NCI-H2171 treated with DMSO at 0.1 percent for 48 hours (cell line): Measurements from ENCODE around the gene NOS1AP.

Source experiments
- DNase-seq: peaks from one replicate; lab custom pipeline; 2025; lab: John Stamatoyannopoulos, UW

Gene NOS1AP

DNA sequence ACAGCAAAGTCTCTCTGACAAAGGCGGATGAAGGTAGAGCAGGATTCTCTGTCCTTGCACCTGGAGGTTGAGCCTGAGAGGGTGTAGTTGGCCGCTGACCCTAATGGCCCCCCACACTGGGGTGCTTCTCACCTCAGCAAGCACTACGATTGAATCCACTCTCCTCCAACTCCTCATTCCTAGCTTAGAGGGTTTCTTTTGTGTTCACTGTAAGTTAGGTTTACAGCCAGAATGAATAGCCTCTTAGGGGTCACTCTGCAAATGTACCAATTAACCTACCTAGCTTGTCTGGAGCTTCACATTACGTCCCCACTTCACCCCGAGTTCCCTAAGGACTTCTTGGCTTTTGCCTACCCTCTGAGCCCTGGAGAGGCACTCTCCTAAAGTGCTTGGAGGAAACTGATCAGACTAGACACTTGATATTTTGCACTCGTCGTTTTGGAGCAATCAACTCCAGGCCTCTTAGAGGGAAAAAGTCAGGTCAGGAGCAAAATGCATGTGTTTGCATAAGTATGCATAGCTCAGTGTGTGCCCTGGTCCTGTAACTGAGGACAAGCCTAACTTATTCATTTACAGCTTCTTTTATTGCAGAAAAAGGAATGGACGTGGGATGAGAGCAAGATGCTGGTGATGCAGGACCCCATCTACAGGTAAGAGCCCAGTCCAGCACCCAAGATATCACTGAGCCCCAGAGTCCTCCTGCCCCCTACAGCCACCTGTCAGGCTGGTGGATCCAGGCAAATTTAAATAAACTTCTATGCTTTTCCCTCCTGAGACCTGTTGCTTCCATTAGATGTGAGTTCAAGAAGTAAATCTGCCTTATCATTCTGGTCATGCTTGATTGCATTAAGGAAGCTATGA lies 230.8 kb downstream of the NOS1AP start:
- DNase-seq, result no peak

- no peak for DNase-seq
Observed at GRCh38 chr1:162301696-162302095, 232.2 kb downstream of the NOS1AP start.

DNA sequence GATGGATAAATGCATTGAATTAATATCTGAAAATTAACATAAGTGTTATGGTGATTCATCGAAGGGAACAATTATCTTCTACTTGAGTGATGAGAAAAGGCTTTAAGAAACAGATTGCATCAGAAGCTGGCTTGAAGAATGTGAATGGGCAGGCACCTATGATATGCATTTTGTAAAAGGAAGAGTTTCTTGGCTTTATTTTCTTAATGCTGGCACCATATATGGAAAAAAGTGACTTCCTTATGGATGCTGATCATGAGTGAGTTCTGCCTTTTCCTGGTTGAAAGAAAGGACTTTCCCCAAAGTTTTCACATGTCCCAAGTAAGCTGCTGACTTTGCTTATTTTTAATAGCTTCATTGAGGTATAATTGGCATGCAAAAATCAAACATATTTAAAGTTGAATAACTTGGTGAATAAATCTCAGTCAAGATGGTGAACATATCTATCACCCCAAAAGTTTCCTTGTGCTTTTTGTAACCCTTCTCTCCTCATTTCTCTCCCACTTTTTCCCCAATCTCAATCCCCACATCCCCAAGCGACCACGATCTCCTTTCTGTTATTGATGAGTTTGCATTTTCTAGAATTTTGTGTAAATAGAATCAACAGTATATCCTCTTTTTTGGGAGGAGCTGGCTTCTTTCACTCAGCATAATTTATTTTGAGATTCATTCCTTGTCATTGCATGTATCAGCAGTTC lies 233.0 kb downstream of the NOS1AP start:
- no peak for DNase-seq

- no peak for DNase-seq
Observed at GRCh38 chr1:162303004-162303344, 233.5 kb downstream of the NOS1AP start.

GRCh38 chr1:162304736-162305135 lies 235.2 kb downstream of the NOS1AP start:
- no peak for DNase-seq

GRCh38 chr1:162305969-162306368 lies 236.5 kb downstream of the NOS1AP start:
- no peak for DNase-seq

- no peak for DNase-seq
Observed at GRCh38 chr1:162310337-162310736, 240.8 kb downstream of the NOS1AP start.

- no peak for DNase-seq
Observed at GRCh38 chr1:162314206-162314605, 244.7 kb downstream of the NOS1AP start.

DNA sequence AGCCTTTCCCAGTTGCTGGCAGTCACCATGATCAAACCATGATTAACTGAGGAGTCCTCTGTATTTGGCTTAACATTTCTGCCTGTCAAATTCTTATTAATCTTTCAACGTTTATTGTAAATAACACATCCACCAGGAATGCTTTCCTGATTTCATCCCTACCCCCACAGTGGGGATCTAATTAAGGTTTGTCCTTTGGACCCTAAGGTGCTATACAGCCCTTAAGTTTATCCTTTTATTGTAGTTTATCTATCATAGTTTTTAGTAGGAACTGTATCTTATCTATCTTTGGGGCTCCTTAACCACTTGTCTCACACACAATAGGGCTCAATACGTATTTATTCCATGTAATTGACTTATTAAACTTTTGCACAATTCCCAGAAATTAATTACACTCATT lies 246.2 kb downstream of the NOS1AP start:
- no peak for DNase-seq

- DNase-seq, result no peak
Observed at GRCh38 chr1:162316187-162316586, 246.7 kb downstream of the NOS1AP start.

DNA sequence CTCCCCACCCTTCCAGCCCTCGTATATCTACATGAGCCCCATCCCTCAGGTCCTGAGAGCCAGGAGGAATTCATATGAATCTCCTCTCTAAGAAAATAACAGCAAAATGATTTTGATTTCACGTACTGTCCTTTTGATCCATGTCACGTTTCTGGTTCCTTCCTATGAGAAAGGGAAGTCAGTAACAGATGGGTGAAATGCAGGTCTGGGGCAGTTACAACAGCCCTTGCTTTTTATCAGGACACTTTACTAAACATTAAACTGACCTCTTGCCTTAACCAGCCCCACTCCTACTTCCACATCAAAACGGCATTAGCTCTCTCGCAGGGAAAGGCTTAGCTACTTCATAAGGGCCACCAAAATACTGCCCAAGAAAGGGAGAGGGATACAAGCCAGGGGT lies 248.1 kb downstream of the NOS1AP start:
- DNase-seq, result no peak

- peak; percentile 64 for DNase-seq
Observed at GRCh38 chr1:162319493-162320175, 250.1 kb downstream of the NOS1AP start.

DNA sequence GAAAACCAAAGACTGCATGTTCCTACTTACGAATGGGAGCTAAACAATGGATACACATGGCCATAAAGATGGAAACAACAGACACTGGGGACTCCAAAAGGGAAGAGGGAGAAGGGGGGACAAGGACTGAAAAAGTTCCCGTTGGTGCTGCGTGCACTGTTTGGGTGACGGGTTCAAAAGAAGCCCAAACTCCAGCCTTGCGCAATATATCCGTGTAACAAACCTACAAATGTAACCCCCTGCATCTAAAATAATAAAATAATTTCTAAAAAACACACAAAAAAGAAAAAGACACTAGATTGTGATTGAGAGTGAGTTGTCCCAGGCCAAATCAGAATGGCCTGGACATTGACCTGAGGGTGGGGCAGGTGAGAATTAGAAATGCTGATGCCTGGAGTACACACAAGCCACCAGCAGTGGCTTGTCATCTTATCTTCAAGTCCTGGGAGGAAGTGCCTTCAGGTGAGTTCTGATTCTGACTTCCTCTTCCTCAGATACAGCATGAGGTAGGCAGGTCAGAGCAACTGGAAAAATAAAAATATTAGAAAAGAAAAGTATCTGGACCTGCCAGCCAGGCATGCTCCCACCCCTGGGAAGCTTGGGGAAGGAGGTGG lies 252.4 kb downstream of the NOS1AP start:
- DNase-seq, result no peak

GRCh38 chr1:162323023-162323422 lies 253.5 kb downstream of the NOS1AP start:
- no peak for DNase-seq

- DNase-seq, result no peak
Observed at GRCh38 chr1:162324396-162324795, 254.9 kb downstream of the NOS1AP start.

DNA sequence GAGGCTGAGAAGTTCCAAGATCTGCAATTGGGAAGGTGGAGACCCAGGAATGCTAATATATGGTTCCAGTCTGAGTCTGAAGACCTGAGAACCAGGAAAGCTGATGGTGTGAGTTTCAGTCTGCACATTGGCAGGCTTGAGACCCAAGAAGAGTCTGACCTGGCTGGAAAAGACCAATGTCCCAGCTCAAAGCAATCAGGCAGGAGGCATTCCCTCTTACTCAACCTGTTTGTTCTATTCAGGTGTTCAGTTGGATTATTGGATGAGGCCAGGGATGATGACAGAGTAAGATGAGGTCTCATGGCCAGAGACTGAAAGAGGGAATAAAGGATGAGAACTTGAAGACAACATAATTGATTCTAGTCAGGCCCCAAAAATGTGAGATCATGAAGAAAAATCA lies 257.1 kb downstream of the NOS1AP start:
- DNase-seq, result no peak

DNA sequence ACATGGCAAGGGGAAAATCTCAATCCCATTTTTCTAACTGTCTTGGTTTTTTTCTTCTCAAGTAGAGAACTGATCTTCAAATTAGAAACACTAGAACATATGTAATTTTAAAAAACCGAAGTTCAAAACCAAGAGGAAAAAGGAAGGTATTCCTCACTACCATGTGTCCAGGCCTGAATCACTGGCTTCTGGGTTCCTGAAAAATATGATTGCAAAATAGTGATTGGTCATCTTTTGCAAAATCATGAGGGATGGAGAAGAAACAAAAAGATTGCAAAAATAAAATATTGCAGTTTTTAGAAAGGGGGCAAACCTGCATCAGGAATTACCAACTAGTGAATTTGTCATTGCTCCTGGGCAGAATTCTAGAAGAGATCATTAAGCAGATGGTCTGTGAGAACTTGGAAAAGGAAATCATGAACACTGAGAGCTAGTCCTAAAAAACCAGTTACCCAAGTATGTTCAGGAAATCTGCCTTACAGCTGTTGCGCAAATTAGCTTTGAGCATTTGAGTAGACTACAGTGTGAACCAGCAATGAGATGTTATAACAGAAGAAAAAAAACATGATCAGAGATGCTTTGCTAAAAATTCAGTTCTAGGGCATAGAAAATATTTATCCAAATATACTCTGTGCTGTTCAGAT lies 257.8 kb downstream of the NOS1AP start:
- DNase-seq, result no peak

DNA sequence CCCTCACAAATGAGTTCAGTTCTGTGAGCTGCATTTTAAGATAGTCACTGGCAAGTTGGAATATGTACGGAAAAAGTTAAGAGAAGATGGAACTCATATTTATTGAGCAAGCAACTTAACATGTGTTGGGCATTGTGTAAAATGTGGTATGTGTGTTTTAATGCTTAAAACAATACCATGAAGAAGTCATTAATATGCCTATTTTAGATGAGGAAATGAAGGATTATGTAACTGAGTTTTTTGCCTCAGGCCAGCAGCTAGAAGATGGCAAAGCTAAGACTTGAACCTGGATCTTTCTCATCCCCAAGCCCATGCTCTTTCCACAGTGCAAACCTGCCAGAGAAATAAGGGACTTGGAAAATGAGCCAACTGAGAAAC lies 258.3 kb downstream of the NOS1AP start:
- DNase-seq, result no peak

DNA sequence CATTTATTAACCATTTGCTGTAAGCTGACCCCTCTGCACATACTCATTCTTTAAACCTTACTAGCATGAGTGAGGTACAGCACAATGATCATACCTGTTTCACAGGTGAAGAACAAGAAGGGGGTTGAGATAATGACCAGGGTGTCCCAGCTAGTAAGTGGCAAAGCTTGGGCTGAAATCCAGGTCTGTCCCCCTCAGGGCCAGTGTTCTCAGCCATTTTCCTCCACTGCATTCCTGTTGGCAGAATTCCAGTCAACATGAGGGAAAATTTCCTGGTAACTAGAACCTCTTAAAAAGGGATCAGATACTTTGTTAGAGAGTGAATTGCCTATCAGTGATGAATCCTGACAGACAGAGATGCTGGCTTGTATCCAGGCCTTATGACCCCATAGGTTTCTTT lies 259.0 kb downstream of the NOS1AP start:
- DNase-seq, result peak; percentile 49

- DNase-seq, result no peak
Observed at GRCh38 chr1:162329826-162330225, 260.3 kb downstream of the NOS1AP start.

DNA sequence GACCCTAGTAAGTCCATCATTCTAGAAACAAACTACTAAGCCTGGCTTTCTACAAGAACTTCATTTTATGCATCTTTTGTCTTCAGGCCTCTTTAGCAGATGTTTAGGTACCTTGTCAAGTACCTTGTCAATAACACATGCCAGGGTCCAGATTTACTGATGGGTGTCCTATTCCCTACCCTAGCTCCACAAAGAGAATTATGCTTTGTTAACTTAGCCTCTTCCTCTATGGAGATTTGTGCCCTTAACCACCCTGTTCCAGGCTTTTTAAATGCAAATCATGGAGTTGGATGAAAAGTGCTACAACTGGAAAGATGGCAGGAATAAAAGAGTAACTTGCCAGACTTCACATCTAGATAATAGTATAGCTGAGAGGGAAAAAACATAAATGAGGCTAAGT lies 264.5 kb downstream of the NOS1AP start:
- DNase-seq, result no peak

DNA sequence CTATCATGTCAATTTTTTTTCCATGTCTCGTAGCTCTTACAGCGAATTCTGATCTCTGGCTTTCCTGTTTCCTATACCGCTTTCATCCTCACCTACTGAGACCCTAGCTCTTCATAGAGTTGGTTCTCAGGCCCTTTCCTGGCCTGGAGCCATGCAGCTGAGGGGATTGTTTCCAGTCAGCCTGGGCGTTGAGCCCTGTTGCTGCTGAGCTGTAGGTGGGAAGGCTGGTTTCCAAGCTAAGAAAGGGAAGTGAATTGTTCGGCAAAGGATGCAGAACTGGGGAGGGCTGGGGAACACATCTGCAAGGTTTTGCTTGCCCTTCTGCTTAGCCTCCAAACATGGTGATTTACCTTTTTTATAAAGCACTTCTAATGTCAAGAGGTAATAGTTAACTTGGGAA lies 265.6 kb downstream of the NOS1AP start:
- no peak for DNase-seq
